AML-193 (cell line): ENCODE measurements around the gene RAB11FIP4.

Experiments
- DNase-seq, 2 experiments: peaks; one replicate each; lab custom pipeline; 2025; lab: John Stamatoyannopoulos, UW

RAB11FIP4 gene

GRCh38 chr17:31548709-31549108, 157.2 kb downstream of the RAB11FIP4 start:
- no peak for DNase-seq

DNA sequence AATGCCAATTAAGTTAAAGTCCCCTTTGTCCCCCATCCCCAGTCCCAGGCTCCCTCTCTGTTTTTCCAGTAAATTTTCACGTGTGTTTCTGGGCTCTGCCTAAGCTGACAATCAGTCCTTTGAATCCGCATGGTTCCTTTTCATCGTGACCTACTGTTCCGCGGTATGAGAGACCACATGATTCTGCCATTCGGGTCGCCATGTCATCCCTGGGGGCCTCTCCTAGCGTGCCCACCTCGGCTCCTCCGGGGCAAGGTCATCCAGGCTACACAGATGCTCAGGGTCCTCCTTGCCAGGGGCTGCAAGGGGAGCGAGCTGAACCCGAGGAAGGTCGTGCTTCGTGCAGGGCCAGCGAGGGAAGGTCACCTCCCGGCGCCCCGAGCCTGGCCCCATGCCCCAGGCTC, 157.6 kb downstream of the RAB11FIP4 start:
- no peak for DNase-seq

GRCh38 chr17:31549525-31550388, 158.3 kb downstream of the RAB11FIP4 start:
- peak; percentile 59 to 69 for DNase-seq

- DNase-seq, result no peak
Observed at GRCh38 chr17:31550389-31551056, 159.0 kb downstream of the RAB11FIP4 start.

DNA sequence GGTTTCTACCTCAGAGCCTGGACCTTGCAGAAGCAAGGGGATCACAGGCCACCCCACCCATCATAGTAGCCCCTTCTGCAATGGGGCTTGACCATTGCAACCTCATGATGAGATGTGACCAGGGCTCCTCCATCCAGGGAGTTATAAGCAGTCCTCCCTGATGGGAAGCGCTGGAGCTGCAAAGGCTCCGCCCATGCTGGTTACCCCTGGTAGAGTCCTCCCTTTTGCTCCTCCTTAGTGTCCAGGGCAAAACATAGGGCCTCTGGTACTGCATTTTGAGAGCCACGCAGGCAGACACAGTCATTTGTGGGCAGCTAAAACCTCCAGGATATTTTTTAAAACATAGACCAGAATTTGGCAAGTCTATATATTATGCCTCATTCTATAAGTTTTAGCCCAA, 161.1 kb downstream of the RAB11FIP4 start:
- DNase-seq, result no peak

- DNase-seq, result no peak
Observed at GRCh38 chr17:31553506-31553905, 162.0 kb downstream of the RAB11FIP4 start.

DNA sequence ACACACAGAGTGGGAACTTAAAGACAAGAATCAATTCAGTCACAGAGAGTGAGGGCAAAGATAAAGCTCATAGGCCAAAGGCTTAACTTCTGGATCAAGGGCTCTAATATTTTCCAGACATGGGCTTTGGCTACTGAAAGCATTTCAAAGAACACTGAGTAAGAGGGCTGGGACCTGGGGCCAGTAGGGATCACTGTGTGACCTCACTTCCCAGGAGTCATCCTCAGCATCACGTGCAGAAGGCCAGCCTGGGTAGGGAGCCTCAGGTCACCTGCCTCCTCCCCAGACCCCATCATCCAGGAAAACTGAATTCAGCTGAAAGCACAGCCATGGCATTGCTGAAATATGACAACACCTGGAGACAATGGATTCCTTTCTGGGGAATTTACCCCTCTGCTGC, 163.5 kb downstream of the RAB11FIP4 start:
- no peak for DNase-seq

DNA sequence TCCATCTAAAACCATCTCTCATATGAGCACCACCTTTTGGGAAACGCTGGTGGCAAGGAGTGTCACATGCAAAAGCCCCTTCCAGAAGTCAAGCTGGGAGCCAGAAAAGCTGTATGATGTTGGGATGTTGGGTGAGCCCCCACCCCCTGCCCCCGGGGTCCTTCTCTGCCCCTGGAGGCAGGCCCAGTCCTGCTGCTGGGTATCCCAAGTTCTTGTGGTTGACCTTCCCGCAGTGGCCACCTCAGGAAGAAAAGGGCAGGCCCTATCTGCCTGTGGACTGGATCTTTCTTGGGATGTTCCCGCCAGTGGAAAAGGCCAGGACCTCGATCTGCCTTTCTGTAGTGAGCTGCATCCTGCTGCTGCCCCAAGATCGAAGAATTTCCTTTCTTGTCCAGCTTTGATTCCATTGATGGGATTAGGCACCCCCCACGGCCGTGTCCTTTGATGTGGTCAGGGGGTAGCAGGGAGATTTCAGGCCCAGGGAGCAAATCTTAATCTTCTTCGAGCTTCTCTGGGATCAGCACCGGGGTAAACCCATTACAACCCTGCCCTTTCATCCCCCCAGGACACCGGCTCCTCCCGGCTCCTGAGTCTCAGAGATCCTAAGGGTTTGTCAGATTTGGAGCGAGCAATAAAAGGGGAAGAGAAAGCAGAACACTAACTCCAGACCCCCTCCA, 165.6 kb downstream of the RAB11FIP4 start:
- DNase-seq, result no peak

GRCh38 chr17:31558748-31559583, 167.5 kb downstream of the RAB11FIP4 start:
- DNase-seq, result peak in 1 of 2 experiments; percentile 18

DNA sequence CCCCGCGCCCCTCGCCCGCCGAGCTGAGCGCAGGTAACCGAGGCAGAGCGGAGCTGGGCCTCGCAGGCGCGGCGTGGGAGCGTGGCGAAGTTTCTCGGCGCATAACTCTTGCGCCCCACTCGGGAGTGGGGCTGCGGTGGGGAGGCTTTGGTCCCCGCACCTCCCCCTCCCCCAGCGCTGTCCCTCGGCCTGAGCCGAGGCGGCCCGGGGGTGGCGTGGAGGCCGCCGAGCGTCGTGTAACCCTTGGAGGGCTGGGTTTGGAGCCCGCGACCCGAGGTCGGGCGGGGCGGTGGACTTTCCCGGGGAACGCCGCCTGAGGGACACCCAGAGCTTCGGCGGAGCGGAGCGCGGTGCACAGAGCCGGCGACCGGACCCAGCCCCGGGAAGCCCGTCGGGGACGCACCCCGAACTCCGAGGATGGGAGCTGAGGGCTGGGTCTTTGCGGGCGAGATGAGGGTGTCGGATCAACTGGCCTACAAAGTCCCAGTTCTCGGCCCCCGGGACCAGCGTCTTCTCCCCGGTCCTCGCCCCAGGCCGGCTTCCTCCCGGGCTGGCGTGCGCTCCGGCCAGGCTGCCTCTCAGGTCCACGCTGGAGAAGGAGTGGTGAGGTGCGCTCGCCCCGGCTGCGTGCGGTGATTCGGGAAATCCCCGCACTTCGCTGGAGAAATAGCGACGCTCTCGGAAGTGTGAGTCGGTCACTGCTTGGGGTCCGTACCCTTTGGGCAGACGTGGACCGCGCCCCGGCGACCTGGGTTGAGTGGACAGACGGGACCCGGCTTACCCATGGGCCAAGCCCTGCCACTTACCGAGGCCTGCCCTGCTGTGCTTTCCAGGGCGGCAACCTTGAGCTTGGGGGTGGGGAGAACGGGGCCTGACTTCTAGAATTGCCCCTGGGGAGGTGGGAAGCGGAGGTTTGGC, 168.4 kb downstream of the RAB11FIP4 start:
- no peak for DNase-seq

- no peak for DNase-seq
Observed at GRCh38 chr17:31560616-31561235, 169.3 kb downstream of the RAB11FIP4 start.

- no peak for DNase-seq
Observed at GRCh38 chr17:31561469-31562375, 170.2 kb downstream of the RAB11FIP4 start.

DNA sequence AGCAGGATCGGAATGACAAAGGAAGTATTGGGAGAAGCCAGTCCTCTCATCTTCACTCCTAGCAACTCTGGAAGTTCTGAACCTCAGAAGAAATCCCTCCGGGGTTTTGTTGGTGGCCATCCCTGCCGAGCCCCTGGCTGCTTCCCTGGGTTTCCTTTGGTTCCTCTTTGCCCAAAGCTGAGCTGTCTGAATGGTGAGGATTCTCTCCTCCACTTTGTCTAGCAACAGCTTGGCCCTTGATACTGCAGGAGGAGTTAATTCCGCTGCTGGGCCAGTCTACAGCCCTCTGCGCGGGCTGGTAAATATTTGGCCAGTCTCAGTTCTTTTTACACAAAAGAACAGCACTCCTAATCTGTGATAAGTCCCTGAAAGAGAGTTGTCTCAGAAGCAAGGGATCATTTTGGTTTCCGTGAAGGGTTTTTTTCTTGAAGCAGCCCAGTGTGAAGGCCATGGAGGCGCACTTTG, 170.9 kb downstream of the RAB11FIP4 start:
- DNase-seq, result no peak

DNA sequence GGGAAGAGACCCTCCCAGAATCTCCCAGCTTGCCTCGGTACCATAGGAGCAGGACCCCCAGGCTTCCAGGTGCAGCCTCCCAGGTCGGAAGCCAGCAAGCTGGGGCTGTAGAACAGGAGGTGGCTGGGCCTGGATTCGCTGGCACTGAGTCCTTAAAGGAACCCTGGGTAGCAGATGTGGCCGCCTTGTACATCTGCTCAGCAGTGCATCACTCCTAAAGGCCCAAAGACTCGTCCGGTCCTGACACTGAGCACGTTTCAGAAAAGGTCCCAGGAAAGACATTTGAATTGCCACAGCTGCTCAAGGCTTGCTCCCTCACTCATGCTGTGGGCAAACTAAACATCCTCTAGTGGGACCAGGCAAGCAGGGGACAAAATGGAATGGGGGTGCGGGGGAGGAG, 172.8 kb downstream of the RAB11FIP4 start:
- no peak for DNase-seq

GRCh38 chr17:31564883-31565301, 173.4 kb downstream of the RAB11FIP4 start:
- no peak for DNase-seq

GRCh38 chr17:31565652-31566051, 174.2 kb downstream of the RAB11FIP4 start:
- no peak for DNase-seq

DNA sequence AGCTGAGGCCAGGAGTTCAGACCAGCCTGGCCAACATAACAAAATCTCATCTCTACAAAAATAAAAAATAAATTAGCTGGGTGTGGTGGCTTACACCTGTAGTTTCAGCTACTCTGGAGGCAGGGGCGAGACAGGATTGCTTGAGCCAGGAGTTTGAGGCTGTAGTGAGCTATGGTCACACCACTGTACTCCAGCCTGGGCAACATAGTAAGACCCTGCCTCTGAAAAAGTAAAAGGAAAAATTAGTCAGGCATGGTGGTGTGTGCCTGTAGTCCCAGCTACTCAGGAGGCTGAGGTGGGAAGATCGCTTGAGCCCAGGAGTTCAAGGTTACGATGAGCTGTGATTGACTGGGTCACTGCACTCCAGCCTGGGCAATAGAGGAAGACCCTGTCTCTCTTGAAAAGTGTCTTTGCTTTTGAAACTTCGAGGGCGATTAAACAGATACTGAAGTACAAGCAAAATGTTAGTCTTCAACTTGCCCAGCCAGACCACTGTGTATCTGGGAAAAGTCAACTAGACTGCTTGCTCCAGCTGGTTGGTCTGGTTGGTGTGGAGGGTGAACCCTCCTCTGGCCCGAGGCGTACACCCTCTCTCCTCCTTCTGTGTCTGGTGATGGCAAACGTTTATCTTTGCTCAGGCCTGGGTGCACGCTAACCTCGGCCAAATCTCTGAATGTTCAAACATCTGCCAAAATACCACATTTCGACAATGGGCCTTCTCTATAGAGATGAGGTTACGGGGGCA, 174.9 kb downstream of the RAB11FIP4 start:
- DNase-seq, result no peak

DNA sequence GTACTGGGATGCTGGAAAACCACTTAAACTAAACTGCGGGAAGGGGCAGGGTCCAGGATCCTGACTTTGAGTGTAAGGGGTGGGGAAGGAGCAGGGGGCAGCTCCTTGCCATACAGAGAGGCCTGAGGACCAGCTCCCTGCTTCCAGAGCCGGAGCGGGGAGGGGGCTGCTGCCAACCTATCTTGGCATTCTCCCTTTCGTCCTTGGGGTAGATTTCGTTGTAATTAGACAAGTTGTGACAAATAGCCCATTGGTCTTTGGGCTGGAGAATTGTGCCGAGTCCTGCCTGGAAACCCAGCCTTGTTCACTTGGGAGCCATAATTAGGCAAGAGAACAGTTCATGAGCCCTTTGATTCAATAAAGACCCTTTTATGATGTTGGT, 175.5 kb downstream of the RAB11FIP4 start:
- no peak for DNase-seq
